GM23248 (cell line): ENCODE data around the gene OSBPL6. TPM values are rescaled to one million over a fixed set of nuclear protein-coding genes. Genes with fewer than 3 reads are reported as not detected.

Experiments used
- DNase-seq: peaks from one replicate; pipeline ENCODE4 v3.0.0-alpha.2; 2015
- H2AFZ ChIP-seq: fragments of 200-600 bp; sonication (generic); 2 replicates; pipeline ENCODE4 v1.6.1; 2016; ENCODE audit warnings: antibody characterized with exemption
- H3F3A ChIP-seq: fragments of 200-600 bp; sonication (generic); 2 replicates; pipeline ENCODE4 v1.6.1; 2016; ENCODE audit warnings: mild to moderate bottlenecking, antibody characterized with exemption, mixed run types; ENCODE audit not compliant: insufficient read depth
- H3K27ac ChIP-seq: fragments of 200-600 bp; sonication (generic); 2 replicates; pipeline ENCODE4 v1.5.1; 2016; ENCODE audit warnings: mild to moderate bottlenecking
- H3K27me3 ChIP-seq: fragments of 200-600 bp; sonication (generic); replicated peaks from 2 replicates; pipeline ENCODE4 v1.6.1; 2016; ENCODE audit warnings: mild to moderate bottlenecking; ENCODE audit not compliant: insufficient read depth
- H3K36me3 ChIP-seq: fragments of 200-600 bp; sonication (generic); 2 replicates; pipeline ENCODE4 v1.6.1; 2016; ENCODE audit warnings: low read depth, mild to moderate bottlenecking
- H3K4me1 ChIP-seq: fragments of 200-600 bp; sonication (generic); 2 replicates; pipeline ENCODE4 v1.6.1; 2016; ENCODE audit warnings: mild to moderate bottlenecking; ENCODE audit not compliant: insufficient read depth
- H3K4me2 ChIP-seq: fragments of 200-600 bp; sonication (generic); one replicate; pipeline ENCODE4 v1.6.1; 2016; ENCODE audit warnings: mild to moderate bottlenecking; ENCODE audit not compliant: unreplicated experiment
- H3K4me3 ChIP-seq: fragments of 200-600 bp; sonication (generic); 2 replicates; pipeline ENCODE4 v1.5.1; 2016; ENCODE audit warnings: mild to moderate bottlenecking
- H3K79me2 ChIP-seq: fragments of 200-600 bp; sonication (generic); 2 replicates; pipeline ENCODE4 v1.6.1; 2016; ENCODE audit warnings: mild to moderate bottlenecking; ENCODE audit not compliant: insufficient read depth
- H3K9ac ChIP-seq: fragments of 200-600 bp; sonication (generic); 2 replicates; pipeline ENCODE4 v1.6.1; 2016; ENCODE audit warnings: mild to moderate bottlenecking
- H3K9me2 ChIP-seq: fragments of 200-600 bp; sonication (generic); 2 replicates; pipeline ENCODE4 v1.6.1; 2016; ENCODE audit warnings: mixed run types, mild to moderate bottlenecking, moderate library complexity; ENCODE audit not compliant: insufficient read depth
- H3K9me3 ChIP-seq: fragments of 200-600 bp; sonication (generic); one replicate; pipeline ENCODE4 v1.6.1; 2017; ENCODE audit warnings: low read depth
- H4K20me1 ChIP-seq: fragments of 200-600 bp; sonication (generic); 2 replicates; pipeline ENCODE4 v1.6.0; 2016; ENCODE audit not compliant: insufficient read depth
- EZH2 ChIP-seq: fragments of 200-600 bp; sonication (generic); IDR thresholded peaks from 2 replicates; pipeline ENCODE4 v1.6.1; 2018; ENCODE audit warnings: antibody characterized with exemption, mild to moderate bottlenecking; ENCODE audit not compliant: insufficient read depth, poor library complexity, severe bottlenecking
- EZH2phosphoT487 ChIP-seq: fragments of 200-600 bp; sonication (generic); IDR thresholded peaks from 2 replicates; pipeline ENCODE4 v1.6.1; 2018; ENCODE audit warnings: antibody characterized with exemption, moderate library complexity, mild to moderate bottlenecking, low read depth; ENCODE audit not compliant: insufficient read depth
- WGBS, 2 experiments: methylation state at CpG; one replicate each; pipeline ENCODE4 v1.1.6; 2015 to 2017; ENCODE audit warnings: low lambda C conversion rate in 2 of 2, low coverage in 1 of 2; ENCODE audit errors: missing lambda C conversion rate in 2 of 2; 5-methylcytosine and 5-hydroxymethylcytosine counted together
- in situ Hi-C: fragments of 300-500 bp; cut with MboI; formaldehyde crosslinking; loops from 2 replicates; pipeline ENCODE4 v1.15.0; 2020
- polyA plus RNA-seq: library from polyadenylated mRNA; unstranded; fragments of >200 nt; fragmentation: Nextera tagmentation; extraction: Ambion mirVana; gene quantifications from 2 replicates; pipeline ENCODE4 v1.2.1, GENCODE V29; 2016
- total RNA-seq: library from RNA; depleted of rRNA; stranded (reverse); fragments of >200 nt; shearing (Covaris generic); gene quantifications from 2 replicates; pipeline ENCODE4 v1.2.3, GENCODE V29; 2014

The OSBPL6 gene
- total and polyA plus RNA-seq, 2 experiments from 2014 or later, result 6.3 to 11.8 TPM

- no peaks in the 10 kb centered on the region for H3K36me3 ChIP-seq
- TF ChIP-seq EZH2 (no peak), EZH2phosphoT487 (no peak)
- no peaks in the 10 kb centered on the region for H3K9me3 ChIP-seq
- no peak overlapping the region for H3K27ac ChIP-seq
- DNase-seq, result no peak
- H3F3A ChIP-seq, result no peaks in the 10 kb centered on the region
- no peaks in the 10 kb centered on the region for H3K4me1 ChIP-seq
- no peaks in the 10 kb centered on the region for H3K9me2 ChIP-seq
- H3K79me2 ChIP-seq, result no peaks in the 10 kb centered on the region
- H3K27me3 ChIP-seq, result no peaks in the 10 kb centered on the region
- WGBS, 2 experiments, result 75 to 76% methylated on average over 13 of the region's 13 CpGs
- no peaks in the 10 kb centered on the region for H4K20me1 ChIP-seq
- H3K4me2 ChIP-seq, result no peak overlapping the region
- no peak overlapping the region for H2AFZ ChIP-seq
- in situ Hi-C loops, result no loop called here
- no peak overlapping the region for H3K4me3 ChIP-seq
- no peak overlapping the region for H3K9ac ChIP-seq
Observed at GRCh38 chr2:178263159-178263860, 69.0 kb downstream of the OSBPL6 start.

GRCh38 chr2:178264211-178264610, 69.9 kb downstream of the OSBPL6 start:
- H3K4me1 ChIP-seq, result no peaks in the 10 kb centered on the region
- no peaks in the 10 kb centered on the region for H3F3A ChIP-seq
- no peaks in the 10 kb centered on the region for H4K20me1 ChIP-seq
- H2AFZ ChIP-seq, result no peak overlapping the region
- H3K9ac ChIP-seq, result no peak overlapping the region
- H3K27me3 ChIP-seq, result no peaks in the 10 kb centered on the region
- no peaks in the 10 kb centered on the region for H3K9me3 ChIP-seq
- no peak for DNase-seq
- H3K9me2 ChIP-seq, result no peaks in the 10 kb centered on the region
- WGBS, 2 experiments, result 42 to 50% methylated on average over 2 of the region's 2 CpGs
- TF ChIP-seq EZH2phosphoT487 (no peak), EZH2 (no peak)
- H3K27ac ChIP-seq, result no peak overlapping the region
- H3K4me2 ChIP-seq, result no peak overlapping the region
- in situ Hi-C loops, result no loop called here
- H3K79me2 ChIP-seq, result no peaks in the 10 kb centered on the region
- H3K4me3 ChIP-seq, result no peak overlapping the region
- no peaks in the 10 kb centered on the region for H3K36me3 ChIP-seq

GRCh38 chr2:178265851-178266250, 71.5 kb downstream of the OSBPL6 start:
- Histone ChIP-seq H3K9me2 (no peaks in the 10 kb centered on the region), H3K9me3 (no peaks in the 10 kb centered on the region), H3K9ac (no peak overlapping the region), H4K20me1 (no peaks in the 10 kb centered on the region), H3K4me2 (no peak overlapping the region), H3K27ac (no peak overlapping the region), H3F3A (no peaks in the 10 kb centered on the region), H3K79me2 (no peaks in the 10 kb centered on the region), H3K27me3 (no peaks in the 10 kb centered on the region), H3K36me3 (no peaks in the 10 kb centered on the region), H2AFZ (no peak overlapping the region), H3K4me1 (no peaks in the 10 kb centered on the region), H3K4me3 (no peak overlapping the region)
- TF ChIP-seq EZH2phosphoT487 (no peak), EZH2 (no peak)
- WGBS, 2 experiments, result 79 to 85% methylated on average over 6 of the region's 6 CpGs
- in situ Hi-C loops, result no loop called here
- DNase-seq, result peak; percentile 10

GRCh38 chr2:178266445-178266844, 72.1 kb downstream of the OSBPL6 start:
- WGBS, 2 experiments, result 58 to 63% methylated on average over 5 of the region's 5 CpGs
- in situ Hi-C loops, result no loop called here

More at GRCh38 chr2:178266445-178266844, 72.1 kb downstream of the OSBPL6 start:
- H3K4me3 ChIP-seq, result no peak overlapping the region
- no peaks in the 10 kb centered on the region for H3F3A ChIP-seq
- H3K9ac ChIP-seq, result no peak overlapping the region
- no peak overlapping the region for H2AFZ ChIP-seq
- TF ChIP-seq EZH2phosphoT487 (no peak), EZH2 (no peak)
- H3K9me2 ChIP-seq, result no peaks in the 10 kb centered on the region
- H3K4me1 ChIP-seq, result no peaks in the 10 kb centered on the region
- no peaks in the 10 kb centered on the region for H4K20me1 ChIP-seq
- H3K27ac ChIP-seq, result no peak overlapping the region
- no peaks in the 10 kb centered on the region for H3K36me3 ChIP-seq
- no peak overlapping the region for H3K4me2 ChIP-seq
- no peak for DNase-seq
- H3K9me3 ChIP-seq, result no peaks in the 10 kb centered on the region
- H3K79me2 ChIP-seq, result no peaks in the 10 kb centered on the region
- H3K27me3 ChIP-seq, result no peaks in the 10 kb centered on the region
